ENCODE measurements around the gene CLCNKB.

DNA sequence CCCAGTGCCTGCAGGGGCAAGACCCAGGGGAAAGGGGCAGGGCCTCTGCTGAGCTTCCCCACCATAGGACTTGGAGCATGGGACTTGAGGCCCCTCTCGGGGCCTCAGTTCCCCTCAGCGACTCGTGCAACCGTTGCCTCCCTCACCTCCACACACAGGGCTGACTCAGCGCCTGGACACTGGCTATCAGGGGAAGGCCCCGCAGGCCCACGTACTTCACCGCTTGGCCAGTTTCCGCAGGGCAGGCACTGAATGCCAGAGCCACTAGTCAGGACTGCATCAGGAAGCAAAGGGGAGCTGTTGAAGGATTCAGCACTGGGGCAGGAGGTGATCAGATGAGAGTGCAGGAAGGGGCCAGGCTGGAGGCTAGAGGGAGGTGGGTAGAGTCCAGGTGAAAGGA is 45.4 kb downstream of the CLCNKB start:
- TF ChIP-seq, protein P1, sequence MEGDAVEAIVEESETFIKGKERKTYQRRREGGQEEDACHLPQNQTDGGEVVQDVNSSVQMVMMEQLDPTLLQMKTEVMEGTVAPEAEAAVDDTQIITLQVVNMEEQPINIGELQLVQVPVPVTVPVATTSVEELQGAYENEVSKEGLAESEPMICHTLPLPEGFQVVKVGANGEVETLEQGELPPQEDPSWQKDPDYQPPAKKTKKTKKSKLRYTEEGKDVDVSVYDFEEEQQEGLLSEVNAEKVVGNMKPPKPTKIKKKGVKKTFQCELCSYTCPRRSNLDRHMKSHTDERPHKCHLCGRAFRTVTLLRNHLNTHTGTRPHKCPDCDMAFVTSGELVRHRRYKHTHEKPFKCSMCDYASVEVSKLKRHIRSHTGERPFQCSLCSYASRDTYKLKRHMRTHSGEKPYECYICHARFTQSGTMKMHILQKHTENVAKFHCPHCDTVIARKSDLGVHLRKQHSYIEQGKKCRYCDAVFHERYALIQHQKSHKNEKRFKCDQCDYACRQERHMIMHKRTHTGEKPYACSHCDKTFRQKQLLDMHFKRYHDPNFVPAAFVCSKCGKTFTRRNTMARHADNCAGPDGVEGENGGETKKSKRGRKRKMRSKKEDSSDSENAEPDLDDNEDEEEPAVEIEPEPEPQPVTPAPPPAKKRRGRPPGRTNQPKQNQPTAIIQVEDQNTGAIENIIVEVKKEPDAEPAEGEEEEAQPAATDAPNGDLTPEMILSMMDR (IDR thresholded peaks at IDR 0.05): no peak
- TF ChIP-seq EZH2 (IDR thresholded peaks at IDR 0.05): no peak
